Right forelimb (tissue), 1 donor: ENCODE results near the gene COL12A1.

Experiments
- DNase-seq: peaks from one replicate; pipeline ENCODE4 v3.0.0-alpha.2; 2018

COL12A1 gene

DNA sequence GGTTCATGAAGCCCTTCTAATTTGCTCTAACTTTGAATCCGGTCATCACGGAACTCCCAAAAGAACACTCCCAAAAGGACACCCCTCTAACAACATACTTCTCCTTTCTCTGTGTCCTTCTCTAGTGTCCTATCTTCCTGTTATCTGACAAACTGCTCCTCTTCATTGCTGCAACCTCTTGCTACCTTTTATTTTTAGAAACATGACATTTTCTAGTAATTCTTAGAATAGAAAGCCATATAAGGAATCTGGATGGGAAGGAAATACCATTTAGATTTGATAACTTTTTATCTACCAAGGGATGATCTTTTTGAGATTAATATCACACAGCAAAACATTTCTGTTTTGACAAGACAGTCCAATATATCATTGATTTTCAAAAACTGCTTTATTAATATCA, 63.1 kb downstream of the COL12A1 start:
- DNase-seq, result no peak

DNA sequence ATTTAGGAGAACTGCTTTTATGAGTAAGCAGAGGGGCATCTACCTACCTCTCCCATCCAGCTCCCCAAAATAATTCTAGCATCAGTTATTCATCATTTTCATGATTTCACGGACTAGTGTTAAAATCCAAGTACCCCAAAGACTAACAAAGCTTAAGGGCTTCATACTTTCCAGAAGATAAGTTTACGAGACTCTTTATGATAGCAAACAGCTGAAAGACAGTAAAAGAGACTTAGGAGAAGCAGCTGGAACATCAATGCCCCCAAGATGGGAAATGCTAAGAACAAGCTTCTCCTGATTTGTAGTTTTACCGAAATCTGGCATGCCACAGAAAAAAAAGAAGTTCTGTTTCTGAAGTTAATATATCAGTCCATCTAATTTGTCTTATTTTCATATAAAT, 70.0 kb downstream of the COL12A1 start:
- DNase-seq, result no peak

DNA sequence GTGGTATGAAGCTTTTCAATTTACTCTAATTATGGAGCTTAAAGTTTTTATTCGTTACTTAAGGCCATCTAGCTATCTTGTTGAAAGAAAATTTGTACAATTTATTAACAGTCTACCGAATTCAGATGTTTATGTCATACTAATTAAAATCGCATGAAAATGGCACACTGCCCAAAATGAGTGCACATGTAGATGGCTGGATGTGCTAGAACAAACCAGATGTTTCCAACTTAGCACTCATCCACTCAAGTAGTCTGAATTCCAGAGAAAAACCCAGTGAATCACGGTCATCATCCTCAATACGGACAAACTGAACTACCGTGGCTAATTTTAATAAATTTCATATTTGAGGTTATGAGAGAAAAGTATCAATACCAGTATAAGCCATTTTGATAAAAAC, 70.4 kb downstream of the COL12A1 start:
- no peak for DNase-seq

DNA sequence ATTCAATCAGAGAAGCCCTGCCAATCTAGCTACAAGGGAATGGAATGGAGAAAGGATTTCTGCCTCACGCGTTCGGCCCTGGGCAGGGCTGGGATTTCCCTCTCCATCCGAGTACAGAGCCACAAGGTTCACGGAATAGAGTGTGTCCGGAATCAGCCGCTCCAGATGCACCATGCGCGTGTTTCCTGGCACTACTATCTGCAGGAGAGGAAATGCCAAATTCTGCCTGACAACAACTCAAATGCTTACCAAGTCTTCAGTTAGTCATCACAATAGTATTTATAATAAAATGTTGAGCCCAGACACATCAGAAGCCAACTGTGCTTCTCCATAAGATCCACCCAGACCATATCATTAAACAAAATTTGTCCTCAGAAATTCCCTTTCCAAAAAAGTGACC, 75.1 kb downstream of the COL12A1 start:
- no peak for DNase-seq

DNA sequence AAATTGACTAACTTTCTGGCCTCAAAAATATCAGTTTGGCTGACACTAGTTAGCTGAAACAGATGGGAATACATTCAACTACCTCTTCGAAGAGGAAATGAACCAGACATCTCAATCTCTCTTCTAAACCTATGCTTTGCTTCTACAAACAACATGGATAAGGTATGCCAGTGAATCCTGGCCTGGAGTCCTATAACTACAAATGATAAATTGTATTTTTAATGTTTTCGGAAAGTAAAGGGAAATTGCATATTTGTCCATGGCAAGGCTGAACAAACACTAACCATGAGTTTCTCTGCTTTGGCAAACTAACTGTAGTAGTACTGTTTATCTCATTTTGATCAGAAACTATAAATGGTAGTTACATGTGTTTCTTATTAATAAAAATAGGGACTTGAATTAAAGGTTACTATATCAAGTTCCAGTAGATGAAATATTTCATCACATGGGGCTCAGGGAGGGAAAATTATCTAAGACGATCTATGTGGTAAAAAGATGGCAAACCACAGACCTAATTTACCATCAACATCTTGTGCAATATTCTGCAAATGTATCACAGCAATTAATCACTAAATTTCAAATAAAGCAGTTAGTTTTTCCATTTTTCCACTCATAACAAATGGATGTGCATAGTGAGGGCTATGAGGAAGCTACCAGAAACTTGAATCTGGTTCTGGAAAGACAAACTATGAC, 76.8 kb downstream of the COL12A1 start:
- no peak for DNase-seq

DNA sequence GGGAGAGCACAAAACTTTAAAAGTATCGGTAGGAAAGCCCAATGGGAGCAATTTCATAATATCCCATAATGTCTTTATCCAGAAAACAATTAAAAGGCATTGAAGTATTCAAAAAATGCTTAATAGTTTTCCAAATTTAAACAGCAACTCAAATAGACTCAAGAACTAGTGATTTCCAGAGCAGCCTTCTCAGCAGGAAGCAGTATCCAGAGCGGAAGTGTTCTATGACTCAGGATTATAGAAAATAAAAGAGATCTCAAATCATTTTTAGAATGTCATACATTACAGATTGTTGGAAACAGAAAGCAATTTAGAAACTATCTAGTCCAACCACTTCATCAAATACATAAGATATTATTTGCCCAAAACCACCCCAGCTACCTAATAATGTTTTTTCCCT, 79.3 kb downstream of the COL12A1 start:
- no peak for DNase-seq

DNA sequence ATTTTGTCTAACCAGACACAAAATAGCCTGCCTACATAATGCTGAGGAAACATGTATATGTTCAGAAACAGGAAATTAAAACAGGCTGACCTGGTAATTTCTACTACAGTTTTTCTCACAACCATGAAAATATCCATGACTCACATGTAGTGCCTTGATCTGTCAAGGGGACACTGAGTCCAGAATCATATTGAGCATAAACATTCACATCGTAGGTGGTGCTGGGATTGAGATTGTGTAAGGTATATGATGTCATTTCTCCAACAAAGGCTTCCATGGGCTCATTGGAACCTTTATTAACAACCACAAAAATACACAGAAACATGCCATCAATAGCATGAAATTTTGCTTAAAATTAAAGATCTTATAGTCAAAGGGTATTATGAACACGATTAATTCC, 80.9 kb downstream of the COL12A1 start:
- no peak for DNase-seq

DNA sequence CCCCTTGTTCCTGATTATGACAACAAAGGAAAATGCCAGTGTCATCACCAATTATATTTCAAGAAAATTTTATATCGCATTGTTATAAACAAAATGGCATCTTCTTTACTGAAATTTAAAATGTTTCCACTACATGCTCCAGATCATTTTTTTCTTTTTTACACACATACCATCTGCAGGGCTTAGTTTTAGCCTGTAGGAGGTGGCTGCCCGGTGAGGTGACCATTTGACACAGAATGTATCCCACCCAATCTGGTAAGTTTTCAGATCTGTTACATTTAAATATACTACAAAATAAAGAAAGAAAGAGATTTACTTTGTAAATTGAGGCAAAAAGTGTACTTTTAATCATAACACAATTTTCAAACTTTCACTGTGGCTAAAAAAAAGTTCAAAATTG, 81.8 kb downstream of the COL12A1 start:
- DNase-seq, result no peak

DNA sequence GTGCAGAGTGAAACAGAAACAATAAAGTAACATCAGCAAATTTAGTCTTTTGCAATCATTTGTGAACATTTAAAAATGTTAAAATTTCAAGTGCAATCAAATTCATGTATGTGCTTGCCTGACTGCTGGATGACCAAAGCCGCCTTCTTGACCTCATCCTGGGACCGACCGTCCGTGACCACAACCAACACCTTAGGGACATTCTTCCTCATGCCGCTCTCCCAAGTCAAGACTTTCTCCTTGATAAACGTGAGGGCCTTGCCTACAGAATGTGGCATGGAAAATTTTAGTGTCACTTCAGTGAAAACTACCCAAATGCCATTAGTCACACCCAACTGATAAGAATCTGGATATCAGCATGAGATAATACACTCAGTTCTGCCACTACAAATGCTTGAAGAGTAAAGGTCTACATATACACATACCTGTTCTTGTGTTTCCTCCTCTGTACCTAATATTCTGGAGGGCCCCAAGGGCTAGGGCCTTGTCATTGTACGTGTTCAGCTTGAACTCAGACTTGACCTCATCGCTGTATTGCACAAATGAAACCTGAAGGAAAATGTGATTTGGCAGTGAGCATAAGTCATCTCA, 86.8 kb downstream of the COL12A1 start:
- DNase-seq, result no peak

DNA sequence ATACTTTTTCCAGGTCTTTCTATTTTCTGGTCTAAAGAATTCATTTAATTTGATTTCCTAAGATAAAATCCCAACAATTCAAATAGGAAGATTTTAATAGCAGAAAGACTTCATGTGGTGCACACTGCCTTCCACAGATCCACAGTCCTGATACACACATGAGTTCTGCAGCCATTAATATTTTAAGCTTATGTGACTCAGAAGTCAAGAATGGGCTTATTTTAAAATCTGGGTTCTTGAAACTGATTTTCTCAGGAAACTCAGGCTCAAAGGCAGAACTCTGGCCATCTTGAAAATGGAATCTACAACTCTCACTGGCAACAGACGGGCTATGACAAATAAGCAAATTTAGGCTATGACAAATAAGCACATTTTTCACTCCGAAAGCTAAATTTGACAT, 88.2 kb downstream of the COL12A1 start:
- DNase-seq, result no peak

DNA sequence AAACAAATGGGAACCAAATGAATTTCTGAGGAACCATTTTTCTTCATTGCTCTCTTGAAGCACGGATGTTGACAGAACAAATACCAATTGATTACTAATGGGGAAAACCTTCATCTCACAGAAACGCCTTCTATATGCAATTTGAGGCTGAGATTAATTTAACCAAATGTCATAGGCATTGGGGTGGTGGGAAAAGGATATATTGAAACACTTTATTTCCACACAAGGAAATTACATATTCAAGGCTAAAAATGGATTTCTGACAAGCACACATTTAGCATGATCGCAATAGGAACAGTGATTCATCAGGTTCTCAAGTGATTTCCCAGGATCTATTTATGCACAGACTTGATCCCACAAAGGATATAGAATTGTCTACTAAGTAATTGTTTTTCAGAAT, 88.9 kb downstream of the COL12A1 start:
- DNase-seq, result no peak

DNA sequence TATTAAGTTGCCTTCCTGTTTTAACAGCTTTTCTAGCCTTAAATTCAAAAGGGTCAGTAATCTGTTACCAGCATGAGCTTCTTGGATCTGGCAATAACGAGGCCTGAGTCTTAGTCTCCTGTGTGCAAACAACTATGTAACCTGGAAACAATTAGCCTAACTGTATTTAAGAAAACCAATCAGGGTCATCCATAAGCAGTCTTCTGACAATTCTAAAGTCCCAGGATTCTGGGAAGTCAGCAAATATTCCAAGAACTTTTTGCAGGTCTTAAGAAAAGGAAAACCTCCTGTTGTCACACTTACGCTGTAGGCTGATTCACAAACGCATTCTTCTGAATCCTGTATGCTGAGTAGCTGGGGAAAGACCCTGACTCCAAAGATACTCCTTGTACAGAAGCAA, 90.4 kb downstream of the COL12A1 start:
- no peak for DNase-seq

DNA sequence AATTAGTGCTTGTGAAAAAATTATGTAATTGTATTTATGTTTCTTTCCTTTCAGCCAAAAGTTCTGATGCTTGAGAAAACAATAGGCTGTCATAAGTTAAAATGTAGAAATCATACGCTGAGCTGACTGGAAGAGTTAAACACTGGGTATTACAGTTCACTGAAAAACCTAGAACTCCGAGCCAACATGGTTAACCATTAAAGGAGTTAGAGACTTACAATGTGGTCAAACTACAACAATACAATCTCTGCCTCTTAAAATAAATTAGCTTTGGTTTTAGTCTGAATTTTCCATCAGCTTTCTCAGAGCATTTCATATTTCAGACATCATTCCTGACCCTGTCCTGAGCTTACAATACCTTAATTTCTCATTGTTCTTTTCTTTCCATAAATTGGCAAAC, 91.0 kb downstream of the COL12A1 start:
- no peak for DNase-seq

DNA sequence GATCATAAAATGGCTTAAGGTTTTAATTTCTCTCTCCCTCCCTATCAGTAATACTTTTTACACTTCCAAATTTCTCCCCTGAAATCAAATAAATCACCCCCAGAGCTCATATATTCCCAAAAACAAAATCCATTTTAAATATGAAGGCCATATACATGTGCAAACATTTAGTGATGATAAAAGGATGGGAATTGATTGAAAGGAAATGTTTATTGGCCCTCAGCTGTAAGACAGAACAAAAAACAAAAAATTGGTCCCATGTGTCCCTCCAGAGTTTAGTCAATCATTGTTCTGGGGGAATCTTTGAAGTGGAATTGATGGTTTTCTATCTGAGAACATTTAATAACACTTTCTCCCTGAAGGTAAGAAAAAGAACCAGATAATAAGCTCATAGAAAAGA, 91.7 kb downstream of the COL12A1 start:
- DNase-seq, result no peak

DNA sequence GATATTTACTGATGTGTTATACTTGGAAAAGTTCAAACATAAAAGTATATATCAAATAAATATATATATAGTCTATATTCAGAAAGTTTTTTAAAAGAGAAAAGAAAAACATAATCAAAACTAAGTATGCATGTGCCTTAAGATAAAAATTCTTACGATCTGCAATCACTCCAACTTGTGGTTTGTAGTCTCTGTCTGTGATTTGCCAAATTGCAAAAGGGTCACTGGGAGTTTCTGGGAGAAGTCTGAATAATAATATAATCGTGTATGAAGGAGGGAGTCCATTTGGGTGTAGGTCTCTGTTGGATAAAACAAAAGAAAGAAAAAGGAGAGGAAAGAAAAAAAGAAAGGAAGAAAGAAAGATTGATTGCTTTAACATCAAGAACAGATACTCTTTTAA, 92.4 kb downstream of the COL12A1 start:
- no peak for DNase-seq

DNA sequence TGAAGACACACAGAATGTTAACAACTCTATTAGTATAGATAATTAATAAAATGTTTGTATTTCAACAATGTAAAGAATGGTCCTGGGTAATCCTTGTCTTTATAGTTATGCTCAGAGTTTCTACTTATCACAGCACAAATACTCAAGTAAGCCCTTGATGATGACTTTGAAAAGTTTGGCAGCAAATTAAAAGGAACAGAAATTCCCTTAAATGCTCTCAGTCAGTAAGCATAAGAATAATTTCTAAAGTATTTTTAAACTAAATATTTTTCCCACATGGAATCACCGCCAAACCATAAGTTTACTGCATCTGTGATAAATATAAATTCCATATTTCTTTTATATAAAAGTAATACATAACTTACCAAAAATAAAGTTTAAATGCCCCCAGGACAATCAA, 96.1 kb downstream of the COL12A1 start:
- DNase-seq, result no peak

DNA sequence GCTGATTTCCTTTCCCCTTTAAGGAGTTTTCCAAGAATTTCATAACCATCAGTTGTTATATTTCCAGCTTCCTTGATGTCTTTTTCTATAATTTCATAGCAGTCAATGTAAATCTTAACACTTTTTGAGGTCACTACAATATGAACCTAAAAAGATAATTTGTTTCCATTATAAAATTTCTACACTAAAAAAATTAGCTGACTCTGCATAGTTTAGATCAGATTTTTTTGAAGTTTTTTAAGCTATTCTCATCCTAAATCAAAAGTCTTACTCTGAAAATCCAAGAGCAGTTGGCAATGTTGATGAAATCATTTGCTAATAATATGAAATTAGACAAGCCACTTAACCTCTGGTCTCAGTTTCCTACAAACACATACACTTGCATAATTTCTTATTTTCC, 96.8 kb downstream of the COL12A1 start:
- DNase-seq, result no peak

DNA sequence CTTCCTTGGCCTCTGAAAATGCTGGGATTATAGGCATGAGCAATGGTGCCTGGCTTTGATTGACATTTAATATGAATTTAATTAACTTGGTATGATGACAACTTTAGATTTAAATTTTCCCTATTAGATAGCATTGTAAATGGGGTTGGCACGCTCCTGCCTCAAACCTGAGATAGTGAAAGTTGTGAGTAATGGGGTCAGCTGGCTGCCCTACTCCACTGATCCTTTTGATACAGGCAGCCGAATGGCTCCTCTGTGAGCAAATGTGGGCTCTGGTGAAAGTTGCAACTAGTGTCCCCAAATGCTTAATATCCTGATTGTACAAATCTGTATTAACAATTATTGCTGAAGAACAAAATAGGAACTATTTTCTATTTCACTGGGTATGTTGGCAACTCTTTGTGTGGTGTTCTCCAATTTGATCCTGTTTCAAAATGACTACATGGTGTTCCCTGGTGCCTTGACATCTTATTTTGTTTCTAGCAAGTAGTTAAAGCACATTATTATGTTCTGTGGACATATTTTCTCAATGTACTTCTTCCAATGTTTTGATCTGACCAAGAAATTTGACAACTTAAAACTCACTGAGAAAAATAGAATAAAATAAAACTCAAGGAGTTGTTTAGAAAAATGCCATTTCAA, 97.4 kb downstream of the COL12A1 start:
- no peak for DNase-seq

DNA sequence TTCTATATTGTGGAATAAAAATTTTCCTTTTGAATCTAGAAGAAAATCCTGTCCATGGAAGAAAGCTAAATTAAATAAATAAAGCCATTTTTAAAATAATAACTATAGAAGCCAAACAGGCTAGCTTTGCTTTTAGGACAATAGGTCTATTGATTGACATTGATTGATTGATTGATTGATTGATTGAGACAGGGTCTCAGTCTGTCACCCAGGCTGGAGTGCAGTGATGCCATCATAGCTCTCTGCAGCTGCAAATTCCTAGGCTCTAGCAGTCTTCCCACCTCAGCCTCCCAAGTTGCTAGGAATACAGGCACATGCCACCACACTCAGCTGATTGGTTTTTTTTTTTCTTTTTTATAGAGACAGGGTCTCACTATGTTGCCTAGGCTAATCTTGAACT, 97.9 kb downstream of the COL12A1 start:
- no peak for DNase-seq

DNA sequence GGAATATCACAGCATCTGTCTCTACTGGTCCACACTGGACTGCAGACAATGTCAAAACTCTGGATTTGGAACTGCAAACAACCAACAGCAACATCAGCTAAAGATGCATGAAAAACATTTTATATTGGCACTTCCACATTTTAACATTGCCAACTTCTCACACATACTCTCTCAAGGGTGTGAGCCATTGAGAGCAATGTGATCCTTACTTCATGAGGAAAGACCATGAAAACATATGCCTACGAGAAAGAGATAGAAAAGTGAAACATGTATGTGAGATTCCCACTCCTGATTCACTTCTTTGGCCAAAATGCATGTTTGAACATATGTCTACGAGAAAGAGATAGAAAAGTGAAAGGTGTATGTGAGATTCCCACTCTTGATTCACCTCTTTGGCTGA, 99.4 kb downstream of the COL12A1 start:
- DNase-seq, result no peak

DNA sequence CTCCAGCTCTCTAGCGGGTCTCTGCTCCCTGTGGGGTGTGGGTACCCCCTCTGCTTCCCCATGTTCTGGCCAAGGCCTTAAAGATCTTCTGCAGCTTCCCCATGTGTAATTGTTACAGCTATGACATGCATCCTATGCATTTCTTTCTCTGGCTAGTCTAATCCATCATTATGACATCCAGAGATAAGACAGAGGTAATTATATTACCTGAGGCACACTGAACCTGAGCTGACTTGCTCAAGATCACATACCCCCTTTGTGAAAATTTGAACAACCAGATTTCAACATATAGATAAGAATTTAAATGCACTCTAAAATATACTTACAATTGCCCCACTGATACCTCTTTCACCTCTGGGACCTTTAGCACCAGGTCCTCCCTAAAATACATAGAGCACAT, 102.4 kb downstream of the COL12A1 start:
- no peak for DNase-seq

DNA sequence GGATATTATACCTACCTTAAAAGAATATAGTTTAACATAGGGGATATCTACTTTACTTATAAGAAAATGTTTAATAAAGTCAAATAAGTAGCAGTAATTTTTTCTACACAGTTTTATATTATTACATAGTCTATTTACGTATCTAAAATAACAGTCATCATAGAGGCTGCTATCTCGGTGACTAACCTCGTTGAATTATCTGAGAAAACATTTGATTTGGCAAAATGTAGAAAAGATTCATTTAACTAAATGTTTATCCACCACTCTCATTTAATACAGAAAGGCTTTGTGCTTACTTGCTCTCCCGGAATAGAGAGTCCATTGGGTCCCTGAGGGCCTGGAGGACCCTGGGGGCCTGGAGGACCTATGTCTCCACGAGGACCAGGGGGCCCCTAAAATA, 103.6 kb downstream of the COL12A1 start:
- DNase-seq, result no peak

DNA sequence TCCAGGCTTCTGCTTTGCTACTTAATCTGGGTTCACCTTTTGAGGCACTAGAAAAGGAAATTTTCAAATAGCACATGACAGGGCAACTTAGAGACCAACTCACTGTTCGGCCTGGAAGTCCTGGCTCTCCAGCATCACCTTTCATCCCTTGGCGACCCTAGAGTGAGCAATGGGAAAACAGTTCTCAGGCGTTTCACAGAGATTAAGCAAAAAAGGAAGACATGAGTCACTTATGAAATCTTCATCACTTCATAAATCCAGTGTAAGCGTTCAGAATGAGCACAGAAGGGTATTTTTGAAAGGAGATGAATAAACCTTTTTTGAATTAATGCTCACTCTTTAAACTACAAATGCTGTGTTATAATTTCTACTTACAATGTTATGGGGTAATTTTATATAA, 104.0 kb downstream of the COL12A1 start:
- no peak for DNase-seq

DNA sequence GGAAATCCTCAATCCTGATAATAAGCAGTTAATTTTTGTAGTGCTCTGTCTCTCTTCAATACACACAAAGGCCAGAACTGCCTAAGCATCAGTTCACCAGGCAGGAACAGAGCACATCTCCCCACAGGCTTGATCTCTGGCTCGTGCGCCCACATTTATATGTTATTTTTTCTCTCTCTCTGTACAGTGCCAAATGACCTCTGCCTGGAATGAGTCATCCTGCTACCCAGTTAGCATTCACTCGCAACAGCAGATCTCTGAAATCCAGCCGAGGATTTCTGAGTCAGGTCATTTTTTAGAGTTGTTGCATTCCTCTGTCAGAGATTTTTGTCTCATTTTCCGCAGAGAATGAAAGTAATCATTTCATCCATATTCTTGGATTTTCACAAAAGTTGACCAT, 107.1 kb downstream of the COL12A1 start:
- DNase-seq, result peak; percentile 61

DNA sequence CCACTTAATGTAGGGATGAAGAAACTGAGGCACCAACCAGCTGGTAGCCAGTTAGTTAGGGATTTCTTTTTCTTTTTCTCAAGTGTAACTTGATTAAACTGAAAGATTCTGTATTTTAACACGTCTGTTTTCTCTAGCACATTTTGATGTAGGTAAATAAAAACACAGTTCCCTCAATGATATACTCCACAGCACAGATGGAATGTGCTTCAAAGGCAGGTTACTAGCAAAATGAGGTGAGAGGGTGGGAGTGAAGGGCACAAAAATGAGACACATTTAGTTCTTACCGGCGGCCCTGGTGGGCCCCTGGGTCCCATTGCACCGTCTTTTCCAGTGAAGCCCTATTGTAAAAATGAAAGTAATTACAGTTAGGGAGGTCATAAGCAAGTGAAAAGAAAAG, 108.9 kb downstream of the COL12A1 start:
- no peak for DNase-seq
